HG03469 (cell line): ENCODE results near the gene CFAP74.
"Not testable (repeated sequence)": the region's sequence is repeated elsewhere in the genome, so short reads cannot be mapped to it uniquely, and the experiment has no call there.

ENCODE experiments used
- ATAC-seq: cut with Tn5 transposase; IDR thresholded peaks from one replicate; pipeline ENCODE4 v1.9.1; 2021; ENCODE audit warnings: mild to moderate bottlenecking, moderate library complexity, moderate number of reproducible peaks; ENCODE audit not compliant: unreplicated experiment

The CFAP74 gene

DNA sequence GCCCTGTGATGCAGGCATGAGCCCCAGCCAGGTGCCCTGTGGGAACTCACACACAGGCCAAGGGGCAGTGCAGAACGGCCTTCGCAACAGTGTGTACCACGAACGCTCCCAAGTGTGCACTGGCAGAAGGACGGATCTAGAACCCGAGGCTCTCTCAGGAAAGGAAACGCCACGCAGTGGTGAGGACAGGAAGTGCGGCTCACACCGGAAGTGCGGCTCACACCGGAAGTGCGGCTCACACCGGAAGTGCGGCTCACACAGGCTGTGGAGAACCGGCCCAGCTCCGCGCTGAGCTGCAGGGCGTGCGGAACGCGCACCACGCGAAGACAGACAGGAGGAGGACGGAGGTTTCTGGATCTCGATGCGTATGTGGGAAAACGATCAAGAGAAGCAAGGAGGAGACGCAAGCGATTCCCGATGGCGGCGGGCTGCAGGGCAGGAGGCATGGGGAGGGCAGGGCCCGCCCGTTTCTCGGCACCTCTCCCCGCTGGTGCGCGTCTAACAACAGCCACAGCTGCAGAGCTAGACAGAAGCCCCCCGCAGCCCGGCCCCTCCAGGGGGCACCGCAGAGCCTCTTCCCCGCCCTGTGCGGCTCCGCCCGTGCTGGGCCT, 48.6 kb downstream of the CFAP74 start:
- no peak for ATAC-seq

DNA sequence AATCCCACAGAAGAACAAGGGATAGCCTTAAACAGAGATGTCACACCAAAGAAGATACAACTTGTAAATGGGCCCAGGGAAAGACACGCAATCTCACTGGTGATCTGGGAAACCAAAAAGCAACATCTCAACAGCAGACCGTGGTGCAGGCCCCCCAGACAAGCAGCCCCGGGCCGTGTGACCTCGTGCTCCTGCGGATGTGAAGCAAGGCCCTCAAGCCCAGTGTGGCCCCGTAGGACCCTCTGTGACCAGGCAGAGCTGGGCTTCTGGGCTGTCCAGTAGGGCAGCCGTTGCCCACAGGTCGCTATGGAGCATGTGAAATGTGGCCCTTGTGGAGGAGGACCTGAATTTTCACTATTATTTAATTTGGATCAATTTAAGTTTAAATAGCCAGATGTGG, 49.6 kb downstream of the CFAP74 start:
- no peak for ATAC-seq

GRCh38 chr1:1950940-1951339, 52.6 kb downstream of the CFAP74 start:
- ATAC-seq, result no peak

- no peak for ATAC-seq
Observed at GRCh38 chr1:1948783-1949182, 54.8 kb downstream of the CFAP74 start.

DNA sequence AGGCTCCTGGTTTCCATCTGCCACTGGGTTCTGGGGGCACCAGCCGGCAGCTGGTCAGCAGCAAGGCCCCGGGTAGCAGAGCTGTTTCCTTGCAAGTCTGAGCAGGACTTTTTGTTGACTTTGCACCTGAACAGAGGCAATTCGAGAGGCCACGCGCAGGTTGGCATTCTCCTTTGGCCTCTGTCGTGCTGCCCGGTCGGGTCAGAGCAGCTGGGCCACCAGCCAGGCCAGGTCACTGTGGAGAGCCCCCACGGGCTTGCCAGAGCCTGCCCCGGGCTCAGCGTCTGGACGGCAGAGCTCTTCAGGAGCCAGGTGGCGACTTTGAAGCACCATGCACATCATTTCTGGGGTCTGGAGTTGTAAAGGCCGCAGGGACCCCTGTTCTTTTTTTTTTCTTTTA, 56.1 kb downstream of the CFAP74 start:
- ATAC-seq, result no peak

DNA sequence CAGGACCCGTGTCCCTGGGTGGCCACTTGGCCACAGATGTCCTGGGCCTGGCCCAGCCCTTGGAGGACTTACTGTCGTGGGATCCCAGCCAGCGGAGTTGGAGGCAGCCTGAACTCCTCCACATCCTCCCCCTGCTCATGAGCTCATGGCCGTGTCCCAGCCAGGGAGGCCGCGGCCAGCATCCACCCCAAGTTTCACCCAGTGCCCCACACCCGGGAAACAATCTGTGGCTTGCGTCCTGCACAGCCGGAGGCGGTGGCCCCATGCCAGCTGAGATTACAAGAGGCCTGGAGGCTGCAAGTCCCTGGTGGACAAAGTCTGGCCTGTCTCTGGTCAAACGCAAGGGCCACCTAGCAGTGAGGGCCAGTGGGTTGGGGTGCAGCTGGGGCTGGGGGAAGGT, 57.0 kb downstream of the CFAP74 start:
- no peak for ATAC-seq

- no peak for ATAC-seq
Observed at GRCh38 chr1:1945782-1946393, 57.7 kb downstream of the CFAP74 start.

DNA sequence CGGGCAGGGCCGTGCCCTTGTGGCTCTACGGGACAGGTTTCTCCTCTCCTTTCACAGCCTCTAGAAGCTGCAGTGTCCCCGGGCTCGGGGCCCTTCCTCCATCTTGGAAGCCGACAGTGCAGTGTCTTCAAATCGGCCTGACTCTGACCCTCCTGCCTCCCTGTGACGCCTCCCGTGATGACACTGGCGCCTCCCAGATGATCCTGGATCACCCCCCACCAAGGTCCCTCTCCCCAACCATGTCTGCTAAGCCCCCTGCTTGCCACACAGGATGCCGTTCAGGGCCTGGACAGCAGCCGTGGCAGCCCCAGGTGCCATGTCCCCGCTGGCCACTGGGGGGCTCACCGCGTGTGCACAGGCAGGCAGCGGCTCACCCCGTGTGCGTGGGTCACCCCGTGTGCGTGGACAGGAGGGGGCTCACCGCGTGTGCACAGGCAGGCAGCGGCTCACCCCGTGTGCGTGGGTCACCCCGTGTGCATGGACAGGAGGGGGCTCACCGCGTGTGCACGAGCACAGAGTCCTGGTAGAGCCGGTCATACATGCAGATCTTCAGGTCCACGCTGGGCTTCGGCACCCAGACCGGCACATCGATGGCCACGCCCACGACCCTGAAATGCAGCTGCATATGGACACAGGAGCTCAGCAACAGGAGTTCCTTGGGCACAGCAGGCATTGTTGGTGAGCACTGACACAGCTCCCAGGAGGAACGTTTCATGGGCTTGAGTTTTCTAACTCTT, 59.6 kb downstream of the CFAP74 start:
- no peak for ATAC-seq

DNA sequence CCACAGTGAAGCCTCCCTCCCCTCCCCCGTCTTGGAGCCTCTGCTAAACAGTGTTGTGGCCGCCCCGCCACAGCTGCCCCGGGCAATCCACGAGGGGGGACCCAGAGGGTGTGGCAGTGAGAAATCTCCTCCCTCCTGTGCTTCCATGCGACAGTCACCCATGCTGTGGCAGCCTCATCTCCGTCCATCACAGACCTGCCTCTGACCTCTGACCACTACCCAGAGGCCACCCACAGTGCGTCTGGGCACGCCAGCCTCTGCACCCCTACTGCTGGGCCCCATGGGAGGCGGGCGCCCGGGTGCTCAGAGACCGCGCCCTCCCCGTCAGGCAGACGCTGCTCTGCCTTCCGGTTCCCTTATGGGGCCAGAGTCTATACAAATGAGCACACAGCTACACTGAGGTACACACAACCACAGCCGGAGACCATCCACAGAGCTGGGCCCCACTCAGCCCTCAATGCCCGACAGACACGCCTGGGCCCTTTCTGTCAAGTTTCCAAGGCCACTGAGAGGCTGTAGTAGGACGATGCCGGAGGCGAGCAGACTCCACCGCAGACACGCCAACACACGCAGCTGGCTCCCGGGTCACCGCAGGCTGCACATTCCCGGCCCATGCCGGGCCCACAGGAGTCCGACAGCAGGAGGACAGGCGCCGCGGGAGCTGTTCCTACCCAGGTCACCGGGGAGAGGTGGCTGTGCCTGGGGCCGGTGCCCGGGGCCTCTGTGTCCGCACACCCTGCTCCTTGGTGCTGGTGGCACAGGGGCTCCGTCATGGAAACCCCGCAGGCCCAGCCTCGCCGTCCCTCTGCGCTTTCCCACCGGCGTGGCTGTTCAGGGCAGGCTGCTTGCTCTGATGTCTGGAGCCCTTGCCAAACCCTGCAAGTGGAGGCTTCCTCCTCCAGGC, 60.6 kb downstream of the CFAP74 start:
- no peak for ATAC-seq

- no peak for ATAC-seq
Observed at GRCh38 chr1:1941868-1942752, 61.5 kb downstream of the CFAP74 start.

DNA sequence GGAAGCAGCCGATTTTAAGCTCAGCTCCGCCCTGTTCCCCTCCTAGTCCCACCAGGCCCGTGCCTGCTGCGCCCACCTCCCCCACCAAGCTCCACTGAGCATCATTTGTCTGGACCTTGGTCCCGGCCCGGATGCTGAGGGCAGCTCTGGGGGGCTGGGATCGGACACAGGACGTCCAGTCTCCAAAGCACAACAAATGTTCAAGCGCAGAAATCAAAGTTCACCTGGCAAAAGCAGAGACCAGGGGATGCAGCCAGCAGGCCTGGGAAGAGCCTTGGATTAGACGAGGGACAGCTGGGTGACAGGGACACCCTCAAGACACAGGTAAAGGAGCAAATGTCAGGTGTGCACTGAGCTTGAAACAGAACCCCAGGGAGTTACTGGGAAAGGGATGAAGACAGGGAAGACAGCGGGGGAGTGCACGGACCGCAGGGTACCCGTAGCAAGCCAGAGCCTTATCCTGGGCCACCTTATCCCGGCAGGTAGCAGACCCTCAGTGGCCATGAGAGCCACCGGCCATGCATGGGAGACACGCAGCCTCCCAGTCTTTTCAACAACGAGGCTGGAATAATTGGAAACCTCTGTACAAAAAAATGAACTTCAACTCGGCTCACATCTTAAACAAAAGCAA, 62.3 kb downstream of the CFAP74 start:
- no peak for ATAC-seq

DNA sequence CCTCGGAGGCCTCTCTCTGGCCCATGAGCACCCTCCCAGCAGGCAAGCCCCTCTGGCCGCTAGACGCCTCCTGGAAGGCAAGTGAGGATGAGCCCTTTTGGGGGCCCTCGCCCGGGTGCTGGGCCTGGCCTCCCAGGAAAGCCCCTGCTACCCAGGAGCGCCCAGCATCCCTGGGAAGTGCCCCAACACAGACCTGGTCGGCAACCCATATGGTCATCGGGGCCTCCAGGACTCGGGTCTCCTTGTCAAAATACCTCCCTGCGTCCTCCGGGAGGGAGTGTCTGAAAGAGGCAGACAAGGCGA, 63.5 kb downstream of the CFAP74 start:
- no peak for ATAC-seq

DNA sequence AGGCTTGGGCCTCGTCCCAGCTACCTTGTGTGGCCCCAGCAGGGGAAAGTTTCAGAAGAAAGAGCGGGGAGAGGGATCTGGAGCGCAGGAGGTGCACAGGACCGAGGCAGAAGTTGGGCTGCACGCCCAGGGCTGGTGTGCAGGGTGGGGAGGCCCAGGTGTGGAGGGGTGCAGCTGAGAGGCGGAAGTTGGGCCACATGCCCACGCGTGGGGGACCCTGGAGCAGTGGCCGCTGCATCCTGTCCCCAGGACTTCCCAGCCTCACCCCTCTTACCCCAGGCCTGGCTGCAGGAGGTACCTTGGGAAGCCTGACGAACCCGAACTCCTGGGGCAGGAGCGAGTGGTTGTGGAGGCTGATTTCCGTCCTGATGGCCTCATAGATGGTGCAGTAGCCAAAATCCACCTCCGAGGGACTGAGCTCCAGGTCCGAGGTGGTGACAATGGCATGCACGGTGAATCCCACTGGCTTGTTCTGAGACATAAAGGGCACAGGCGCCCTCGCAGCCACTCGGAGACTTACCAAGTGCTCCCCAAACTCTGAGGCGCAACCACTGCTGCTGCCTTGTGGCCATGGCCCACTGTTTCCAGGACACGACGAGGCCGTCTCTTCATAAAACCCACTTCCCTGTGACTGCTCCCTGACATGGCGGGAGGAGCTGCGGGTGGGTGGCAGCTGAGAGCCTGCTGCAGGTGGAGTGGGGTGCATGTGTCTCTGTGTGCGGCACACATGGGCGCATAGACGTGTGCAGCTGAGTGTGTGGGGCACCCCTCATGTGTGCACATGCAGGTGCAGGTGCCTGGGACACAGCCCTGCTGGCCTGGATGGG, 64.1 kb downstream of the CFAP74 start:
- no peak for ATAC-seq

DNA sequence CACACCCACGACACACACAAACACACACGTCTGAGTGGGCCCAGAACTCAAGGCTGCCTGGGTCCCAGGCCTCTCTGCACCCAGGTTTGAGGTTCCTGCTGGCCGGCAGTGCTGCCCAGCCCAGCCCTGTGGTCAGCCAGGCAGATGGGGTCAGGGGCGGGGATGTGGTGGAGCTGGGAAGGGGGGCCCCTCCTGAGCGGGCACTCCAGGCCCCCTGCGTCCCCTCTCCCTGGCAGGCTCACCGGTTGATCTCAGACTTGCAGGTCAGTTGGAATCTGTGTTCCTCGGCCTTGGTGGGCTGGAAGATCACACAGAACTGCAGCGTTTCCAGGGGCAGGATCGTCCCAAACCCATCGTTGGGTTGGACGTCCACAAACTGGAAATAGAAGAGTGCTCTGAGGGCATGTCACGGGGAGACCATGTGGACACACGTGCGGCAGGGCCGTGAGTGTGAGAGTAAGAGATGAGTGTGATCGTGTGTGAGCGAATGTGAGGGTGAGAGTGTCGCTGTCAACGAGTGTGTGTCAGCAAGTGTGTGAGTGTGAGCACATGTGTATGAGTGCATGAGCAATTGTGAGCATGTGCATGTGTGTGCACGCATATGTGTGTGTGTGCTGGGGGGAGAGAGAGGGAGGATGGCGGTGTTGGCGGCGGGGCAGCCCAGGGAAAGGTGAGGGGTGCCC, 64.8 kb downstream of the CFAP74 start:
- no peak for ATAC-seq

DNA sequence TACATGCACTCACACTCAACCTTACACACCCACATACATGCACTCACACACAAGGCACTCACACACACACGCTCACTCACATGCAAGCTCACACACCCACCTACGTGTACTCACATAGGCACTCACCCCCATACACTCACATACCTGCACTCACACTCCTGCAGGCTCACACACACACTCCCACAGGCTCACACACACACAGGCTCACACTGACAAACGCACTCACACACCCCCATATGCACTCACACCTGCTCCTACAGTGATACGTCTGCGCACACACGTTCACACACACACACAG, 65.4 kb downstream of the CFAP74 start:
- no peak for ATAC-seq

DNA sequence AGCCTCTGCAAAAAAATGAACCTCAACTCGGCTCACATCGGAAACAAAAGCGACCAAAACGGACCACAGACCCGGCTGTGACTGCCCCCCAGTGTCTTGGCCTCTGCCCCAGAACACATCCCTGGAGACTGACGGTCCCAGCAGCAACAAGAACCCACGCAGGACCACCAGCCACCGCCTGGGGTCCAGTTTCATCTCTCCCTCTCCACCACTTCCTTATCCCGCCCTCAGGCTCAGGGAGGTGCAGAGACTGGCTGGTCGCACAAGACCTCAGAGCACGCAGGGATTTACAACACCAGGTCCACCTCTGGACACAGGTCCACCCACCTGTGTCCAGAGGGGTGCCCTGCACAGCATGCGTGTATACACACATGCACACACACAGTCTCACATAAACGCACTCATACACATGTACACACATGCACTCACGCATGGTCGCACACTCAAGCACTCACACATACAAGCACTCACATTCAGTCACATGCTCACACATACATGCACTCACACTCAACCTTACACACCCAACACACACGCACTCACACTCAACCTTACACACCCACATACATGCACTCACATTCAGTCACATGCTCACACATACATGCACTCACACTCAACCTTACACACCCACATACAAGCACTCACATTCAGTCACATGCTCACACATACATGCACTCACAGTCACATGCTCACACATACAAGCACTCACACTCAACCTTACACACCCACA, 65.9 kb downstream of the CFAP74 start:
- ATAC-seq, result no peak

- ATAC-seq, result no peak
Observed at GRCh38 chr1:1937061-1937460, 66.5 kb downstream of the CFAP74 start.

- ATAC-seq, result not testable (repeated sequence)
Observed at GRCh38 chr1:1934848-1935247, 68.7 kb downstream of the CFAP74 start.
